SK-N-MC (cell line): ENCODE results near the gene GAP43.

ENCODE experiments used
- DNase-seq: peaks from one replicate; pipeline ENCODE4 v3.0.0-alpha.2; 2011; ENCODE audit warnings: low read depth, low spot score
- H3K27ac ChIP-seq: fragments of 200-600 bp; sonication (generic); 2 replicates; pipeline ENCODE4 v1.5.1; 2016; ENCODE audit warnings: mixed run types
- H3K36me3 ChIP-seq: fragments of 200-600 bp; sonication (generic); 2 replicates; pipeline ENCODE4 v1.6.1; 2017; ENCODE audit warnings: antibody characterized with exemption, low read length, mixed read lengths; ENCODE audit not compliant: insufficient read depth
- H3K4me3 ChIP-seq: fragments of 200-600 bp; sonication (generic); 2 replicates; pipeline ENCODE4 v1.5.1; 2016
- H3K9ac ChIP-seq: fragments of 200-600 bp; sonication (generic); 2 replicates; pipeline ENCODE4 v1.8.0; 2017; ENCODE audit warnings: mixed run types, mixed read lengths; ENCODE audit not compliant: insufficient read length
- H3K9me3 ChIP-seq: fragments of 200-600 bp; sonication (generic); 2 replicates; pipeline ENCODE4 v1.6.1; 2017; ENCODE audit warnings: low read depth, mild to moderate bottlenecking, antibody characterized with exemption, low read length, moderate library complexity, mixed read lengths
- EZH2 ChIP-seq: fragments of 200-600 bp; sonication (generic); IDR thresholded peaks from one replicate; pipeline ENCODE4 v1.6.1; 2017; ENCODE audit warnings: antibody characterized with exemption
- FOXP2 ChIP-seq: optimal IDR thresholded peaks from 2 replicates; pipeline ENCODE3; 2011; ENCODE audit warnings: mild to moderate bottlenecking, moderate library complexity; ENCODE audit not compliant: insufficient read depth; ENCODE audit errors: extremely low read length, control extremely low read depth
- POLR2AphosphoS5 ChIP-seq: IDR thresholded peaks from 2 replicates; pipeline ENCODE4 v1.6.1; 2012; ENCODE audit warnings: mild to moderate bottlenecking, low read depth, low read length, borderline replicate concordance

Gene GAP43

GRCh38 chr3:115624901-115625300 is 1.6 kb downstream of the GAP43 start:
- Histone ChIP-seq H3K27ac (no peak overlapping the region), H3K9ac (no peak overlapping the region), H3K4me3 (peak overlapping the region; percentile 89), H3K36me3 (no peaks in the 10 kb centered on the region), H3K9me3 (no peaks in the 10 kb centered on the region)
- DNase-seq: no peak
- TF ChIP-seq FOXP2: no peak
- no peak for TF ChIP-seq POLR2AphosphoS5
- no peak for TF ChIP-seq EZH2

GRCh38 chr3:115626006-115626409 is 2.7 kb downstream of the GAP43 start:
- Histone ChIP-seq H3K9me3 (no peaks in the 10 kb centered on the region), H3K9ac (no peak overlapping the region), H3K36me3 (no peaks in the 10 kb centered on the region), H3K4me3 (peak overlapping the region; percentile 68), H3K27ac (no peak overlapping the region)
- TF ChIP-seq FOXP2 (no peak), EZH2 (no peak), POLR2AphosphoS5 (no peak)
- no peak for DNase-seq

GRCh38 chr3:115626721-115627120 is 3.4 kb downstream of the GAP43 start:
- Histone ChIP-seq H3K4me3 (peak overlapping the region; percentile 68), H3K36me3 (no peaks in the 10 kb centered on the region)
- no peak for TF ChIP-seq FOXP2
- TF ChIP-seq EZH2: no peak
- TF ChIP-seq POLR2AphosphoS5: no peak

GRCh38 chr3:115627180-115628074 is 4.1 kb downstream of the GAP43 start:
- H3K9me3 ChIP-seq: no peaks in the 10 kb centered on the region
- H3K27ac ChIP-seq: no peak overlapping the region; the same call in 1 of the 2 replicates
- DNase-seq: no peak
- no peak for TF ChIP-seq EZH2
- TF ChIP-seq FOXP2: no peak
- no peak for TF ChIP-seq POLR2AphosphoS5
- H3K9ac ChIP-seq: no peak overlapping the region
- H3K36me3 ChIP-seq: no peaks in the 10 kb centered on the region
- H3K4me3 ChIP-seq: peak overlapping the region; percentile 68

More at GRCh38 chr3:115626721-115627120, 3.4 kb downstream of the GAP43 start:
- H3K9ac ChIP-seq: no peak overlapping the region
- no peaks in the 10 kb centered on the region for H3K9me3 ChIP-seq
- H3K27ac ChIP-seq: no peak overlapping the region; the same call in 1 of the 2 replicates
- no peak for DNase-seq

GRCh38 chr3:115628075-115628412 is 4.7 kb downstream of the GAP43 start:
- Histone ChIP-seq H3K9ac (no peak overlapping the region), H3K36me3 (no peaks in the 10 kb centered on the region), H3K9me3 (no peaks in the 10 kb centered on the region), H3K4me3 (no peak overlapping the region), H3K27ac (no peak overlapping the region)
- DNase-seq: no peak
- TF ChIP-seq EZH2 (no peak), POLR2AphosphoS5 (no peak), FOXP2 (no peak)

GRCh38 chr3:115630850-115631249 is 7.5 kb downstream of the GAP43 start:
- DNase-seq: no peak
- H3K4me3 ChIP-seq: no peak overlapping the region
- no peak overlapping the region for H3K9ac ChIP-seq
- H3K9me3 ChIP-seq: no peaks in the 10 kb centered on the region
- no peaks in the 10 kb centered on the region for H3K36me3 ChIP-seq
- no peak overlapping the region for H3K27ac ChIP-seq
- TF ChIP-seq FOXP2 (no peak), EZH2 (no peak), POLR2AphosphoS5 (no peak)

- no peaks in the 10 kb centered on the region for H3K36me3 ChIP-seq
- H3K4me3 ChIP-seq: no peak overlapping the region
- H3K27ac ChIP-seq: no peak overlapping the region
- no peaks in the 10 kb centered on the region for H3K9me3 ChIP-seq
- no peak for DNase-seq
- TF ChIP-seq FOXP2 (no peak), POLR2AphosphoS5 (no peak), EZH2 (no peak)
- no peak overlapping the region for H3K9ac ChIP-seq
Observed at GRCh38 chr3:115632026-115632425, 8.7 kb downstream of the GAP43 start.

- no peak overlapping the region for H3K27ac ChIP-seq
- H3K36me3 ChIP-seq: no peaks in the 10 kb centered on the region
- H3K9me3 ChIP-seq: no peaks in the 10 kb centered on the region
- no peak overlapping the region for H3K4me3 ChIP-seq
- H3K9ac ChIP-seq: no peak overlapping the region
- no peak for TF ChIP-seq POLR2AphosphoS5
- DNase-seq: no peak
Observed at GRCh38 chr3:115633467-115633866, 10.2 kb downstream of the GAP43 start.
